HUDEP-2 (cell line): ENCODE results near the gene PHRF1.
A peak's percentile ranks its signal among the peaks of the same experiment; 100 is the strongest.

ENCODE experiments used
- DNase-seq, 76 experiments: peaks; one replicate each; lab custom pipeline; 2025; ENCODE audit not compliant: unreplicated experiment in 76 of 76; lab: John Stamatoyannopoulos, UW

PHRF1 gene

GRCh38 chr11:593347-593746, 17.1 kb downstream of the PHRF1 start:
- DNase-seq, result no peak

GRCh38 chr11:595400-595799, 19.1 kb downstream of the PHRF1 start:
- no peak for DNase-seq

DNA sequence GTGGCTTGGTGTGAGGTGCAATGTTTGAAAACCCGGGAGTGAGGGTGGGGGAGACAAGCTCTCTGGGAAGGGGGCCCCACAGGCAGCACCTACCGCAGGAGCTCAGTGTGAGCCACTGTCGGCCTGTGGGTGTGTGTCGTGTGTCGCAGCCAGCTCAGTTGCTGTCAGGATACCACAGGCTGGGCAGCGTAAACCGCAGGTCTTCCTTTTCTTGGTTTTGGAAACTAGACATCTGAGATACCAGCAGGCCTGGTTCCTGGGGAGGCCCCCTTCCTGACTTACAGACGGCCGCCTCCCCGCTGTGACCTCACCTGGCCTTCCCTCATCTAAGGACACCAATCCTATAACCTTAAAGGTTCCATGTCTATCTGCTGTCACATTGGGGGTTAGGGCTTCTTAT, 20.1 kb downstream of the PHRF1 start:
- no peak for DNase-seq

GRCh38 chr11:597166-597725, 21.0 kb downstream of the PHRF1 start:
- peak in 1 of 76 experiments; percentile 7 for DNase-seq

GRCh38 chr11:598005-598680, 21.9 kb downstream of the PHRF1 start:
- no peak for DNase-seq

DNA sequence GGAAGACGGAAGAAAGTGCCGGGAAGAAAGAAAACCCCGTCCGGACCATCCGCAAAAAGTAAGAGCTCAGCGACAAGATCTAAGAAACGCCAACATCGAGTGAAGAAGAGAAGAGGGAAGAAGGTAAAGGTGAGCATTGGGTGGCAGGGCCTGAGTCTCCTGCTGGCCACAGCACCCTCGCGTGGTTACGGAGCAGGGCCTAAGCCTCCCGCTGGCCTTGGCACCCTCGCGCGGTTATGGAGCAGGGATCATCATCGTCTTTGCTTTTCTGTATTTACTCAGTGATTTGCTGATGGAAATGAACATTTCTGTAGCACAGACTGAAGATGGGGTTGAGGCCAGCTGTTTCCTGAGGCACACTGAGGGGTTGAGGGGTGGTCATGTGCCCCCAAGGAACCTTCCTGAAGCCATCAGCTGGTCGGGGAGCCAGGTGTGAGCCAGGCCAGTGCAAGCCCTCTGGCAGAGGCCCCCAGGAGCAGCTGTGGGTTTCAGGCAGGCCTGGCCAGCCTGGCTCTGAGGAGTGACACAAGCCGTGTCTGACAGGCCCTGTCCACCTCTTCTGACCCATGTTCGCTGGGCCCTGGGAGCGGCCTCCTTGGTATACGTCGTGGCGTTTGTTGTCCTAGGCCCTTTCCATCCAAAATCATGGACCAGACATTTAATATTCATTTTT, 25.4 kb downstream of the PHRF1 start:
- DNase-seq, result no peak

DNA sequence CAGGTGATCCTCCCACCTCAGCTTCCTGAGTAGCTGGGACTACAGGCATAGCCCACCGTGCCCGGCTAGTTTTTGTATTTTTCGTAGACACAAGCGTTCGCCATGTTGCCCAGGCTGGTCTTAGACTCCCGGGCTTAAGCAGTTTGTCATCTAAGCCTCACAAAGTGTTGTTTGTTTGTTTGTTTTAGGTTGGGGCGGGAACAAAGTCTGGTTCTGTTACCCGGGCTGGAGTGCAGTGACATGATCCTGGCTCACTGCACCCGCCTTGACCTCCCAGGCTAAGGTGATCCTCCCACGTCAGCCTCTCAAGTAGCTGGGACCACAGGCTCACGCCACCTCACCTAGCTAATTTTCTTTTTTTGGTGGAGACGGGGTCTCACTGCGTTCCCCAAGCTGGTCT, 26.9 kb downstream of the PHRF1 start:
- DNase-seq, result no peak

- DNase-seq, result peak in 1 of 76 experiments; percentile 12
Measured at GRCh38 chr11:605286-606129, 29.2 kb downstream of the PHRF1 start.

- peak in 72 of 76 experiments; percentile 24 to 94 (median 79) for DNase-seq
Measured at GRCh38 chr11:606245-606644, 30.0 kb downstream of the PHRF1 start.

- no peak for DNase-seq
Measured at GRCh38 chr11:607020-607780, 30.9 kb downstream of the PHRF1 start.

GRCh38 chr11:607971-608659, 31.8 kb downstream of the PHRF1 start:
- no peak for DNase-seq

DNA sequence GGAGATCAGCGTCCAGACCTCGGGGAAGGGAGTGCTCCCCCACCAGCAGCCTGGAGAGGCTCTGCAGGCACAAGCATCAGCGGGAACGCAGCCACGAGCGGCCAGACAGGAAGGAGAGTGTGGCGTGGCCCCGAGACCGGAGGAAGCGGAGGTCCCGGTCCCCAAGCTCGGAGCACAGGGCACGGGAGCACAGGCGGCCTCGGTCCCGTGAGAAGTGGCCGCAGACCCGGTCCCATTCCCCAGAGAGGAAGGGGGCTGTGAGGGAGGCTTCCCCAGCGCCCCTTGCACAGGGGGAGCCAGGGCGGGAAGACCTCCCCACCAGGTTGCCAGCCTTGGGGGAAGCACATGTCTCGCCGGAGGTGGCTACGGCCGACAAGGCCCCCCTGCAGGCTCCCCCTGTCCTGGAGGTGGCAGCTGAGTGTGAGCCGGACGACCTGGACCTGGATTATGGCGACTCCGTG, 32.6 kb downstream of the PHRF1 start:
- no peak for DNase-seq

DNA sequence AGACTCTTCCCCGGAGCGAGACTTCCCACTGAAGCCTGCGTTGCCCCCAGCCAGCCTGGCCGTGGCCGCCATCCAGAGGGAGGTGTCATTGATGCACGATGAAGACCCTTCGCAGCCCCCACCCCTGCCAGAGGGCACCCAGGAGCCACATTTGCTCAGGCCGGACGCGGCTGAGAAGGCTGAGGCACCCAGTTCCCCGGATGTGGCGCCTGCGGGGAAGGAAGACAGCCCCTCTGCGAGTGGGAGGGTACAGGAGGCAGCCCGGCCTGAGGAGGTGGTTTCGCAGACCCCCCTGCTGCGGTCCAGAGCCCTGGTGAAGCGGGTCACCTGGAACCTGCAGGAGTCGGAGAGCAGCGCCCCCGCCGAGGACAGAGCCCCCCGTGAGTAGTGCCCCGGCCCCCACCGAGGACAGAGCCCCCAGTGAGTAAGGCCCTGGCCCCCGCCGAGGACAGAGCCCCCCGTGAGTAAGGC, 33.1 kb downstream of the PHRF1 start:
- DNase-seq, result no peak

GRCh38 chr11:610146-610801, 34.0 kb downstream of the PHRF1 start:
- no peak for DNase-seq

DNA sequence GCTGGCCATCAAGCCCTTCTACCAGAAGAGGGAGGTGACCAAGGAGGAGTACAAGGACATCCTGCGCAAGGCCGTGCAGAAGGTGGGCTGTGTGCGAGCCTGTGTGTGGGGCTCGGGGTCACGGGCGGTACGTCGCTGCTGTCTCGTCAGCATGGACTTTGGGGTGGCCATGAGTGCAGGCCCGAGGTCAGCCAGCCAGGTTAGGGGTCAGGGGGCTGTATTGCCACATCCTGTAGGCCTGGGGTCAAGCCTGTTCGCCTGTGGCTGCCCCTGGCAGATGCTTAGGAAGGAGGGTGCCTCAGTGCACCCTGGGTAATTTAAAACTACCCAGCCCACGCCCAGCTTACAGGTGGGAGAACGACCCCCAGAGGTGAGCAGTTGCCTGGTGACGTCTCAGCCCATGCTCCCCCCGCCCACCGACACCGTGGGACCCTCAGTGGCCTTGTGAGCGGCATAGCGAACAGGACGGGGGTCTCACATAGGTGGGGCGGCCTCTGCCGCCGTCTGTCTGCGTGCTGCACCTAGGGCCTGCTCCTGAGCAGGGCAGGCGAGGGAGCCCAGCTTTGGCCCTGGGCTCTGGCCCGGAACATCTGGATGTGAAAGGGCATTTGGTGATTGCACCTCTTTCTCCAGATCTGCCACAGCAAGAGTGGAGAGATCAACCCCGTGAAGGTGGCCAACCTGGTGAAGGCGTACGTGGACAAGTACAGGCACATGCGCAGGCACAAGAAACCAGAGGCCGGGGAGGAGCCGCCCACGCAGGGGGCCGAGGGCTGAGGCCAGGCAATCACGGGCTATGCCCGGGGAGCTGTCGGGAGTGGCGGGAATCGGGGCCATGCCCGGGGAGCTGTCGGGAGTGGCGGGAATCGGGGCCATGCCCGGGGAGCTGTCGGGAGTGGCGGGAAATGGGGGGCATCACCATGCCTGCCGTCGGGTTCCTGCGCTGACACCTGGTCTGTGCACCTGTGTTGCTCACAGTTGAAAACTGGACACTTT, 35.0 kb downstream of the PHRF1 start:
- no peak for DNase-seq

DNA sequence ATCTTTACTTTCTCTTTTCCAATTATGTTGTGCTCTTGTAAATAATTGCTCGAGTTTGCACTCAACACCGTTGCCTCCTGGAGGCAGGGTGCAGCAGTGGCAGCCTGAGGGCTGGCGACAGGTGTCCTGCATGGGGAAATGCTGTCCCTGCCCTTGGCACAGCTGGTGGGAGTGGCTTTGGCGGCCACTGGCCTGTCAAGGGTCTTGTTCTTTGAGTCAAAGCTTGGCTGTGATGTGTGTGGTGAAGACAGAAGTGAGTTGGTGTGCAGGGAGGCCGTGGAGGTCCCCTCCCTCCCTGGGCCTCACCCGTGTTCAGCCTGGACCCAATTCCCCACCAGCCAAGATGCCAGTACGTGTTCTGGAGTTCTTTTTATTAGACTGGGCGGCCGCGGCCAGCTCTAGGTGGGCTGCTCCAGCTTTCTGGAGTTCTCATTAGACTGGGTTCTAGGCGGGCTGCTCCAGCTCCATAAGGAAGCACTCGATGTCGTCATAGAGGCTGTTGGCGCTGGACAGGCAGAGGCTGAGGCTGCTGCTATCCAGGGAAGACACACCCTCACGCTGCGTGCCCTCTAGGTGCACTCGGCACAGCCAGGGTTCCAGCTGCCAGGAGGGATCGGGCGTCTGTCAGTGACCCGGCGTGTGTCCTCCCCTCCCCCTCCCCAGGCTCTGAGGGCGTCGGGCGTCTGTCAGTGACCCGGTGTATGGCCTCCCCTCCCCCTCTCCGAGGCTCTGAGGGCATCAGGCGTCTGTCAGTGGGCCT, 36.1 kb downstream of the PHRF1 start:
- peak in 37 of 76 experiments; percentile 2 to 55 (median 22) for DNase-seq

GRCh38 chr11:612961-613300, 36.7 kb downstream of the PHRF1 start:
- DNase-seq, result no peak
